GM19351 (cell line): ENCODE data around the gene DGKQ.
"Not testable (repeated sequence)": the region's sequence is repeated elsewhere in the genome, so short reads cannot be mapped to it uniquely, and the experiment has no call there.

Experiments
- ATAC-seq: cut with Tn5 transposase; IDR thresholded peaks from one replicate; pipeline ENCODE4 v1.9.1; 2021; ENCODE audit warnings: mild to moderate bottlenecking, moderate library complexity; ENCODE audit not compliant: unreplicated experiment

DGKQ gene

GRCh38 chr4:982814-983213 is 9.4 kb upstream of the DGKQ start:
- no peak for ATAC-seq

- ATAC-seq = no peak
These were observed 8.9 kb upstream of the DGKQ start for GRCh38 chr4:982291-982690.

- no peak for ATAC-seq
These were observed 5.8 kb upstream of the DGKQ start for GRCh38 chr4:978957-979701.

- not testable (repeated sequence) for ATAC-seq
These were observed 2.6 kb upstream of the DGKQ start for GRCh38 chr4:976016-976415.

- no peak for ATAC-seq
These were observed 1.3 kb upstream of the DGKQ start for GRCh38 chr4:974668-975067.

- ATAC-seq = peak; percentile 46
These were observed 531 bp downstream of the DGKQ start for GRCh38 chr4:972651-973424.

GRCh38 chr4:971666-972500 is 1.5 kb downstream of the DGKQ start:
- no peak for ATAC-seq

- no peak for ATAC-seq
These were observed 2.4 kb downstream of the DGKQ start for GRCh38 chr4:970854-971520.

- no peak for ATAC-seq
These were observed 3.2 kb downstream of the DGKQ start for GRCh38 chr4:970046-970745.

GRCh38 chr4:968621-969394 is 4.6 kb downstream of the DGKQ start:
- ATAC-seq = no peak

- no peak for ATAC-seq
These were observed 5.1 kb downstream of the DGKQ start for GRCh38 chr4:968221-968620.

GRCh38 chr4:967113-968104 is 6.0 kb downstream of the DGKQ start:
- ATAC-seq = no peak

GRCh38 chr4:966266-967112 is 6.9 kb downstream of the DGKQ start:
- no peak for ATAC-seq

- no peak for ATAC-seq
These were observed 7.6 kb downstream of the DGKQ start for GRCh38 chr4:965766-966134.

- no peak for ATAC-seq
These were observed 8.2 kb downstream of the DGKQ start for GRCh38 chr4:965048-965765.

GRCh38 chr4:964346-965025 is 8.9 kb downstream of the DGKQ start:
- ATAC-seq = no peak
